Neutrophil (primary cell): ENCODE results near the gene BLID.

Experiments used
- H3K27ac ChIP-seq: fragments of 200-600 bp; sonication (generic); 2 replicates; pipeline ENCODE4 v1.5.1; 2016; ENCODE audit warnings: mild to moderate bottlenecking, moderate library complexity
- H3K27me3 ChIP-seq: fragments of 200-600 bp; sonication (generic); 2 replicates; pipeline ENCODE4 v1.6.0; 2016; ENCODE audit warnings: mild to moderate bottlenecking
- H3K36me3 ChIP-seq: fragments of 200-600 bp; sonication (generic); 2 replicates; pipeline ENCODE4 v1.5.1; 2017
- H3K4me1 ChIP-seq, 2 experiments: fragments of 200-600 bp in 1 of 2; sonication (generic) in 1 of 2; 1 replicate in 1 of 2; 2 replicates in 1 of 2; pipeline versions ENCODE4 v1.5.1 to v1.6.1; 2013 to 2016; ENCODE audit warnings: low read depth in 1 of 2, low read length in 1 of 2, mild to moderate bottlenecking in 1 of 2, moderate library complexity in 1 of 2; ENCODE audit not compliant: control insufficient read depth in 1 of 2, insufficient read depth in 1 of 2
- H3K4me3 ChIP-seq, 2 experiments: fragments of 200-600 bp in 1 of 2; sonication (generic) in 1 of 2; 1 replicate in 1 of 2; 2 replicates in 1 of 2; pipeline ENCODE4 v1.5.1; 2013 to 2016; ENCODE audit warnings: low read depth in 1 of 2, low read length in 1 of 2, mild to moderate bottlenecking in 1 of 2, moderate library complexity in 1 of 2
- H3K9me3 ChIP-seq: fragments of 200-600 bp; sonication (generic); 2 replicates; pipeline ENCODE4 v1.5.1; 2016
- TF ChIP-seq, protein P1 (sequence below): fragments of 200-600 bp; sonication (generic); IDR thresholded peaks from 2 replicates; pipeline ENCODE4 v1.5.1; 2016; ENCODE audit warnings: antibody characterized with exemption

The BLID gene

DNA sequence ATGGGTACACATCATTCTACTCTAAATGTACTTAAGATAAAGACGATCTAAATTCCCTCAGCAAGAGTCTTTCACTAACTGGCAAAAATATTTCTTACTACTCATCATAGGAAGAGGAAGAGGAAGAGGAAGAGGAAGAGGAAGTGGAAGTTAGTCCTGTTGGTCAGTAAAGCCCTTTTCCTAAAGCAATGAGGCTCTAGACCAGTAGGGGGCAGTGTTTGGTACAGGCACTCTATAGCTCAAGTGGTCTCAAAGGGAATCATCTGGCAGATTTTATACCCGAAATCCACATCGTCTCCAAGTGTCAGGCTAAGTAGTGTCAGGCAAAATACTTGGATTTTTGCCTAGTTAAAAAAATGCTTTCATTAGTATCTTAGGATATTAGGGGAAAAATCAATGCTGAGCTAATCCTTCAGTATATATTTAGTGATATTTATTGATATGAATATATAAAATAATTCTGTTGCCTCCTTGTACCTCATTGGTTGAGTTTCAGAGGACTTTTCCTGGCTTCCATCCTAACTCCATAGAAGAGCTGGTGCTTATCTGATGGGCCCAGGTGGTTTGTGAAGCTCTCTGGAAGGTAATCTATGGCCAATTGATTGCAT is 7.7 kb downstream of the BLID start:
- no peak overlapping the region for H3K27ac ChIP-seq
- H3K27me3 ChIP-seq, result peaks cover 17% of the 10 kb centered on the region
- no peaks in the 10 kb centered on the region for H3K36me3 ChIP-seq
- H3K4me3 ChIP-seq, result no peak overlapping the region
- no peaks in the 10 kb centered on the region for H3K4me1 ChIP-seq
- TF ChIP-seq, protein P1, sequence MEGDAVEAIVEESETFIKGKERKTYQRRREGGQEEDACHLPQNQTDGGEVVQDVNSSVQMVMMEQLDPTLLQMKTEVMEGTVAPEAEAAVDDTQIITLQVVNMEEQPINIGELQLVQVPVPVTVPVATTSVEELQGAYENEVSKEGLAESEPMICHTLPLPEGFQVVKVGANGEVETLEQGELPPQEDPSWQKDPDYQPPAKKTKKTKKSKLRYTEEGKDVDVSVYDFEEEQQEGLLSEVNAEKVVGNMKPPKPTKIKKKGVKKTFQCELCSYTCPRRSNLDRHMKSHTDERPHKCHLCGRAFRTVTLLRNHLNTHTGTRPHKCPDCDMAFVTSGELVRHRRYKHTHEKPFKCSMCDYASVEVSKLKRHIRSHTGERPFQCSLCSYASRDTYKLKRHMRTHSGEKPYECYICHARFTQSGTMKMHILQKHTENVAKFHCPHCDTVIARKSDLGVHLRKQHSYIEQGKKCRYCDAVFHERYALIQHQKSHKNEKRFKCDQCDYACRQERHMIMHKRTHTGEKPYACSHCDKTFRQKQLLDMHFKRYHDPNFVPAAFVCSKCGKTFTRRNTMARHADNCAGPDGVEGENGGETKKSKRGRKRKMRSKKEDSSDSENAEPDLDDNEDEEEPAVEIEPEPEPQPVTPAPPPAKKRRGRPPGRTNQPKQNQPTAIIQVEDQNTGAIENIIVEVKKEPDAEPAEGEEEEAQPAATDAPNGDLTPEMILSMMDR, result no peak
- H3K9me3 ChIP-seq, result no peaks in the 10 kb centered on the region

DNA sequence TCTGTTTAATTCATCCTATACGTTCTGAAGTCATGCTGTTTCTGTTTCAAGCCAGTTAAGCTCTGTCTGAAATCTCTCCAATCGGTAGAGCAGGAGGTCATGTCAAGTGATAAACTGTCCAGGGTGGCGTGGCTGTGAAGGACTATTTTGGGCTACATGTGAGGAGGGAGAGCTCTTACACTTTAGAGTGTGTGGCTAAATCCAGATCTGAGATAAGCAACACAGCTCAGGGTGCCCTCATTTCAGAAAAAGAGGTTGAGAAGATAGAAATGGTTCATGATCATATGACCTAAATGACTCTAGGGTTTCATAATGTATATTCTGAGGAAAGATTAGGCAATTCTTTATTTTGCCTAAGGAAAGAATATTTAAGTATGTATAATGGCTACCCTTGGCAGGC is 8.4 kb downstream of the BLID start:
- H3K27me3 ChIP-seq, result peaks cover 24% of the 10 kb centered on the region
- no peaks in the 10 kb centered on the region for H3K9me3 ChIP-seq
- TF ChIP-seq, protein P1, result no peak
- H3K27ac ChIP-seq, result no peak overlapping the region
- H3K4me3 ChIP-seq, result no peak overlapping the region
- no peaks in the 10 kb centered on the region for H3K36me3 ChIP-seq
- no peaks in the 10 kb centered on the region for H3K4me1 ChIP-seq

DNA sequence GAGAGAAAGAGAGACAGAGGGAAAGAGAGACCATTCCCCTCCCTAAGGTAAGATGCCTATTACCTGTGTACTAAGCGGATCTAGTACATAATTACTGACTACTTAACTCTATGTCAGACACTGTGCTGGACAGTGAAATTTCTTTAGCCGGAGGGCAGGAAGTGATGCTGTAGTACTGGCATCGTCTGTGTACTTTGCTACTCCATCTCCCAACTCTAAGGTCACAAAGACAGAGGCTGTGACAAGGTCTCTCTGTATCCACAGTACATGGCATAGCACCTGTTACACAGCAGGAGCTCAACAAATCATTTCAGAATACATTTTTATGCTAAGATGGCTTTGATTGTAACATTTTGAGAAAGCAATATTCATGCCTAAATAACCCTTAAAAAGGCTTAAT is 9.0 kb downstream of the BLID start:
- Histone ChIP-seq H3K4me1 (no peaks in the 10 kb centered on the region), H3K4me3 (no peak overlapping the region), H3K27ac (no peak overlapping the region), H3K36me3 (no peaks in the 10 kb centered on the region), H3K27me3 (peaks cover 30% of the 10 kb centered on the region), H3K9me3 (no peaks in the 10 kb centered on the region)
- TF ChIP-seq, protein P1, result no peak

DNA sequence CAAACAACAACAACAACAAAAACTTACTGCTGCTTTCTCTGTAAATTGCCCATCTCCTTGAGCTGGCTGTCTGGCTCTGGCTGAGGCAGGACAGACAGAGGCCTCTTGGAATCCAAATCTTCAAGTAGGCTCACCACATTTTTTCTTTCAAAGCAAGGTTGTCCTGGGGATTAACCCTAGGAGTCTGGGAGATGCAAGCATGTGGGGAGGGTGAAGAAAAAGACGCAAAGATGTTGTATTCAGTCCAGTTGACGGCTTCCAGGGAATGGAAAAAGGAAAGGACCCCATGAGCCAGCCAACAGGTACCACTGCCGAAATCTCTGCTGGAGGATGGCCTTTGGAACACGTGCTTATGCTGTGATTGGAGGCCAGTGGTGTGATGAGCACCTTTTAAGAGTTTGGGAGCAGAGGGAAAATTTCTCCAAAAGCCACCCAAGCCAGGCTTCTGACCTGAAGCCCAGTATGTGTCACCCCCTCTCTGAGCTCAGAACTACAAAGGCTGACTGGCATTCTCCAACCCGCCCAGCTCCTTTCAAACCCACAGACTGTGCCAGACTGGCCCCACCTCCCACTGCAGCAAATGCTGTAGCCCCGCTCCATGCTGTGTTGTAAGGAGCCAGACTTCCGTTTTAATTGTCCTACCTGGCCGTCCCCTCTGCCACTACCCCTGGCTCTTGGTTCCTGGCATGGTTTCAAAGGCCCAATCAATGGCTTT is 10.8 kb downstream of the BLID start:
- TF ChIP-seq, protein P1, result no peak
- Histone ChIP-seq H3K27me3 (peaks cover 48% of the 10 kb centered on the region), H3K4me1 (no peaks in the 10 kb centered on the region), H3K9me3 (no peaks in the 10 kb centered on the region), H3K4me3 (no peak overlapping the region), H3K27ac (no peak overlapping the region), H3K36me3 (no peaks in the 10 kb centered on the region)

DNA sequence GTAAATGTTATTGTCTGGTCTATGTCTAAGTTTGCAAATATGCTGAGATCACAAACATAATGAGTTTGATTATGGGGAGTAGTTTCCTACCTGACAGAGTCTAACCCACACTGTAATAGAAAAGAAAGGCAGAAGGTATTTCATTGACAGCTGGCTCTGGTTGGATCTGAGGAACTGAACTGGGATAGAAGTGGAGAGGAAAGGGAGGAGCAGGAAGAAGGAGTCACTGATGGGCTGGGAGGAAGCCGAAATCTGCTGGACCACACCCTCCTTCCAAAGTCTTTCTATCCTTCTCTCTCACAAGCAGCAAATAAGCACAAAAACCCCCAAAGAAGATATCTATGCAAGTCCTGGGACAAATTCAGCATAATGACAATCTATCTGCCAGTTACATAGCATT is 11.7 kb downstream of the BLID start:
- H3K27me3 ChIP-seq, result peaks cover 57% of the 10 kb centered on the region
- TF ChIP-seq, protein P1, result no peak
- H3K4me3 ChIP-seq, result no peak overlapping the region
- no peaks in the 10 kb centered on the region for H3K9me3 ChIP-seq
- H3K4me1 ChIP-seq, result no peaks in the 10 kb centered on the region
- H3K27ac ChIP-seq, result no peak overlapping the region
- H3K36me3 ChIP-seq, result no peaks in the 10 kb centered on the region
